Uterus (tissue), 4 donors: ENCODE results near the gene UVRAG. TPM values are rescaled to one million over a fixed set of nuclear protein-coding genes. Genes with fewer than 3 reads are reported as not detected.

ENCODE experiments used
- DNase-seq, 2 donors: peaks; one replicate each; pipeline ENCODE4 v3.0.0-alpha.2; 2019 to 2020
- H3K27ac ChIP-seq, 2 donors: fragments of 200-600 bp; sonication (generic); 1 replicate in 1 of 2; 2 replicates in 1 of 2; pipeline ENCODE4 v1.5.1; 2016 to 2018
- H3K27me3 ChIP-seq, 2 donors: fragments of 200-600 bp; sonication (generic); one replicate each; pipeline ENCODE4 v1.5.1; 2018 to 2019; ENCODE audit warnings: control low read depth in 1 of 2
- H3K36me3 ChIP-seq, 2 donors: fragments of 200-600 bp; sonication (generic); one replicate each; pipeline ENCODE4 v1.5.1; 2019; ENCODE audit warnings: control low read depth in 1 of 2
- H3K4me1 ChIP-seq, 2 donors: fragments of 200-600 bp; sonication (generic); one replicate each; pipeline ENCODE4 v1.5.1; 2018 to 2019; ENCODE audit warnings: control low read depth in 1 of 2
- H3K4me3 ChIP-seq, 2 donors: fragments of 200-600 bp; sonication (generic); 1 replicate in 1 of 2; 2 replicates in 1 of 2; pipeline ENCODE4 v1.5.1; 2018 to 2019; ENCODE audit warnings: mild to moderate bottlenecking in 1 of 2
- H3K9me3 ChIP-seq, 2 donors: fragments of 200-600 bp; sonication (generic); one replicate each; pipeline ENCODE4 v1.5.1; 2019; ENCODE audit warnings: control low read depth in 1 of 2
- CTCF ChIP-seq, 4 experiments: fragments of 200-600 bp in 2 of 4; fragments of 450-650 bp in 2 of 4; sonication (generic) in 2 of 4; IDR thresholded peaks; one replicate each; pipeline ENCODE4 v1.5.1; 2016 to 2019; ENCODE audit warnings: antibody characterized with exemption in 4 of 4, mild to moderate bottlenecking in 2 of 4, moderate library complexity in 1 of 4
- POLR2A ChIP-seq, 2 donors: fragments of 450-650 bp; IDR thresholded peaks; one replicate each; pipeline ENCODE4 v1.6.1; 2016; ENCODE audit warnings: antibody characterized with exemption in 2 of 2, mild to moderate bottlenecking in 1 of 2, moderate library complexity in 1 of 2
- intact Hi-C: fragments of 100-400 bp; cut with DNase I; formaldehyde crosslinking; loops from one replicate; pipeline ENCODE4 v1.15.1; 2023; ENCODE audit warnings: low total_unique reads
- total RNA-seq, 4 donors: library from RNA; depleted of rRNA in 3 of 4; stranded (reverse); fragments of >200 nt in 3 of 4; gene quantifications; one replicate each; pipeline versions ENCODE4 v1.1.0 to v1.2.4, GENCODE V29; 2014 to 2023
- donor health status: DM: yes; HTN: yes; CAD: no.

Gene UVRAG
- total RNA-seq, 4 donors from 2014 or later, result 14.9 to 42.9 (median 26.4) TPM

- Histone ChIP-seq H3K9me3 (no peaks in the 10 kb centered on the region), H3K27me3 (no peaks in the 10 kb centered on the region), H3K27ac (no peak overlapping the region), H3K36me3 (no peaks in the 10 kb centered on the region), H3K4me1 (no peaks in the 10 kb centered on the region), H3K4me3 (no peak overlapping the region)
- intact Hi-C loops, result no loop called here
- TF ChIP-seq POLR2A (IDR thresholded peaks at IDR 0.05), result no peak
- no peak for TF ChIP-seq CTCF (IDR thresholded peaks at IDR 0.05)
- no peak for DNase-seq
These were observed 179.6 kb downstream of the UVRAG start for GRCh38 chr11:75994616-75995015.

- Histone ChIP-seq H3K4me3 (no peak overlapping the region), H3K4me1 (no peaks in the 10 kb centered on the region), H3K9me3 (no peaks in the 10 kb centered on the region), H3K36me3 (no peaks in the 10 kb centered on the region), H3K27ac (no peak overlapping the region), H3K27me3 (no peaks in the 10 kb centered on the region)
- intact Hi-C loops, result no loop called here
- TF ChIP-seq CTCF (IDR thresholded peaks at IDR 0.05), result no peak
- TF ChIP-seq POLR2A (IDR thresholded peaks at IDR 0.05), result no peak
- DNase-seq, result no peak
These were observed 181.8 kb downstream of the UVRAG start for GRCh38 chr11:75996523-75997442.

- H3K4me1 ChIP-seq, result no peaks in the 10 kb centered on the region
- intact Hi-C loops, result no loop called here
- no peak overlapping the region for H3K4me3 ChIP-seq
- no peak for DNase-seq
- no peaks in the 10 kb centered on the region for H3K9me3 ChIP-seq
- H3K36me3 ChIP-seq, result no peaks in the 10 kb centered on the region
- H3K27me3 ChIP-seq, result no peaks in the 10 kb centered on the region
- H3K27ac ChIP-seq, result no peak overlapping the region
- TF ChIP-seq POLR2A (IDR thresholded peaks at IDR 0.05) (no peak), CTCF (IDR thresholded peaks at IDR 0.05) (no peak)
These were observed 189.4 kb downstream of the UVRAG start for GRCh38 chr11:76004400-76004799.

- Histone ChIP-seq H3K9me3 (no peaks in the 10 kb centered on the region), H3K27ac (no peak overlapping the region), H3K4me3 (no peak overlapping the region), H3K27me3 (no peaks in the 10 kb centered on the region), H3K36me3 (no peaks in the 10 kb centered on the region), H3K4me1 (no peaks in the 10 kb centered on the region)
- TF ChIP-seq POLR2A (IDR thresholded peaks at IDR 0.05), result no peak
- TF ChIP-seq CTCF (IDR thresholded peaks at IDR 0.05), result no peak
- no peak for DNase-seq
- intact Hi-C loops, result no loop called here
These were observed 190.7 kb downstream of the UVRAG start for GRCh38 chr11:76005756-76006155.

- Histone ChIP-seq H3K4me1 (no peaks in the 10 kb centered on the region), H3K27me3 (no peaks in the 10 kb centered on the region), H3K27ac (no peak overlapping the region), H3K4me3 (no peak overlapping the region), H3K9me3 (no peaks in the 10 kb centered on the region), H3K36me3 (no peaks in the 10 kb centered on the region)
- intact Hi-C loops, result no loop called here
- TF ChIP-seq POLR2A (IDR thresholded peaks at IDR 0.05) (no peak), CTCF (IDR thresholded peaks at IDR 0.05) (no peak)
- DNase-seq, result no peak
These were observed 192.2 kb downstream of the UVRAG start for GRCh38 chr11:76007166-76007565.
